ENCODE results near the gene ADH7.

DNA sequence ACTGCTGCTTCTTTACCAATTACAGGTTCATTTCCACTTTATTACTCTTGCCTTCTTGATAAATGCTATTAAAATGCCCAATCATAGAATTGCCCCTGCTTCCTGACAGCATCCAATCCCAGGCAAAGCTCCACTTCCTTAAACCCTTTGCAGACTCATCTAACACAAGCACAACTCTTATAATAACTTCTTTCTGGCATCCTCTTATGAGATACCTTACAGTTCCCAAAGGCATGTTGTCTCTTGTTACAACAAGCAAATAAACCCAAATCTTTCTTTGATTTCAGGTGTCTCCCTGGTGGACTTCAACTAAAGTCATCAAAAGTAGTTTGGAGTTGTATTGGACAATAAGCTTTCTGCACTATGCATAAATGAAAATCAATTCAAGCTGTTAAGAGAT is 22.5 kb upstream of the ADH7 start:
- TF ChIP-seq RCOR1 (IDR thresholded peaks at IDR 0.05; ENCODE audit: insufficient replicate concordance, low read length) = no peak
- TF ChIP-seq SMC3 (IDR thresholded peaks at IDR 0.05; ENCODE audit: low read depth, low read length) = no peak
- TF ChIP-seq CTCF (conservative IDR thresholded peaks at IDR 0.05; ENCODE audit: low read depth, low read length) = no peak
- no peak for TF ChIP-seq POLR2A (IDR thresholded peaks at IDR 0.05; ENCODE audit: low read depth, low read length)
- TF ChIP-seq CEBPB (IDR thresholded peaks at IDR 0.05; ENCODE audit: low read depth, low read length) = no peak
- no peak for TF ChIP-seq RAD21 (IDR thresholded peaks at IDR 0.05; ENCODE audit: low read length)
